ENCODE measurements around the gene STK40. TPM values are rescaled to one million over a fixed set of nuclear protein-coding genes. Genes with fewer than 3 reads are reported as not detected.
A peak's percentile ranks its signal among the peaks of the same experiment; 100 is the strongest.

Gene STK40
- polyA plus RNA-seq, 3 donors, result 40.2 to 65.9 (median 55.8) TPM

GRCh38 chr1:36397083-36397377, 11.3 kb upstream of the STK40 start:
- Histone ChIP-seq H3K4me1 (ENCODE audit: control insufficient read depth in 1 of 2, insufficient read depth in 2 of 2, low read length in 2 of 2) (peaks cover 33 to 42% of the 10 kb centered on the region in 2 donors), H3K9ac (ENCODE audit: insufficient read depth, low read length, poor library complexity, severe bottlenecking) (peak overlapping the region; percentile 89), H3K27me3 (ENCODE audit: control insufficient read depth in 2 of 2, insufficient read depth in 2 of 2, low read length in 2 of 2) (no peaks in the 10 kb centered on the region), H3K4me2 (replicated peaks; ENCODE audit: extremely low read depth, low read length, poor library complexity, severe bottlenecking) (peak overlapping the region; percentile 97), H2AFZ (ENCODE audit: insufficient read depth, low read depth, low read length, poor library complexity, severe bottlenecking) (peak overlapping the region; percentile 72), H3K9me3 (replicated peaks in 1 of 2; ENCODE audit: control insufficient read depth in 1 of 2, insufficient read depth in 1 of 2, low read length in 2 of 2) (no peaks in the 10 kb centered on the region), H3K79me2 (ENCODE audit: insufficient read depth, low read length) (peaks cover 55% of the 10 kb centered on the region), H3K4me3 (replicated peaks in 1 of 3; ENCODE audit: low read depth in 2 of 3, low read length in 3 of 3) (peak overlapping the region; percentile 84 to 87 (median 85)), H3K27ac (ENCODE audit: low read depth in 1 of 2, low read length in 2 of 2) (peak overlapping the region; percentile 81 to 94), H3K36me3 (replicated peaks in 1 of 2; ENCODE audit: control insufficient read depth in 1 of 2, insufficient read depth in 2 of 2, low read length in 2 of 2) (peaks cover 22 to 30% of the 10 kb centered on the region in 2 donors), H4K20me1 (ENCODE audit: insufficient read depth, low read length) (peaks cover 12% of the 10 kb centered on the region)
- Mint-ChIP-seq H3K4me3 (peak overlapping the region; percentile 96 to 98), H3K4me1 (peaks cover 36% of the 10 kb centered on the region), H3K27me3 (ENCODE audit: low read depth in 3 of 3) (peaks cover 0 to 6% (median 0%) of the 10 kb centered on the region in 3 donors), H3K36me3 (peaks cover 25 to 43% of the 10 kb centered on the region in 2 donors), H3K9me3 (peaks cover 0 to 8% (median 2%) of the 10 kb centered on the region in 7 donors), H3K27ac (peak overlapping the region; percentile 96 to 99 (median 98))
- intact Hi-C loops (cut with micrococcal nuclease), result loop anchor here in 1 of 2 donors (1.0 kb wide), 1 partner anchor 11 kb away; no protein-coding TSS in a partner anchor
- no peak for DNase-seq
- WGBS (ENCODE audit: insufficient coverage), result 12% methylated on average over 2 of the region's 5 CpGs
- no peak for TF ChIP-seq CTCF (IDR thresholded peaks at IDR 0.05)

DNA sequence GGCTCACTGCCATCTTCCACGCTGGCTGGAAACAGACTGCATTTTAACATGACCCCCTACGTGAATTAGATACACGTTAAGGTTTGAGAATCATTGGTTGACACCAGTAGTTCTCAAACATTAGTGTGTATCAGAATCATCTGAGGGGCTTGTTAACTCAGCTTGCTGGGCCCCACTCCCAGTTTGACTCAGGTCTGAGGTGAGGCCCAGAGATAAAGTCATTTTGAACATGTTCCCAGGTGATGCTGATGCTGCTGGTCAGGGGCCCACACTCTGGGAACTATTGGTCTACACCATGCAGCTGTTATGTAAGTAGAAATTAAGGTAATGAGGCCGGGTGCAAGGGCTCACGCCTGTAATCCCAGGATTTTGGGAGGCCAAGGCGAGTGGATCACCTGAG, 10.6 kb upstream of the STK40 start:
- Mint-ChIP-seq H3K9me3 (peaks cover 0 to 4% (median 2%) of the 10 kb centered on the region in 7 donors), H3K4me1 (peaks cover 34% of the 10 kb centered on the region), H3K27ac (peak overlapping the region in 2 of 7 donors; percentile 18 to 45), H3K27me3 (ENCODE audit: low read depth in 3 of 3) (peaks cover 0 to 5% (median 0%) of the 10 kb centered on the region in 3 donors), H3K36me3 (peaks cover 31 to 50% of the 10 kb centered on the region in 2 donors), H3K4me3 (peak overlapping the region; percentile 96 to 98)
- no peak for TF ChIP-seq CTCF (IDR thresholded peaks at IDR 0.05)
- Histone ChIP-seq H2AFZ (ENCODE audit: insufficient read depth, low read depth, low read length, poor library complexity, severe bottlenecking) (no peak overlapping the region), H3K4me2 (replicated peaks; ENCODE audit: extremely low read depth, low read length, poor library complexity, severe bottlenecking) (peak overlapping the region; percentile 97), H3K4me1 (ENCODE audit: control insufficient read depth in 1 of 2, insufficient read depth in 2 of 2, low read length in 2 of 2) (peaks cover 27 to 37% of the 10 kb centered on the region in 2 donors), H3K9ac (ENCODE audit: insufficient read depth, low read length, poor library complexity, severe bottlenecking) (no peak overlapping the region), H3K27ac (ENCODE audit: low read depth in 1 of 2, low read length in 2 of 2) (peak overlapping the region in 1 of 2 donors; percentile 94), H4K20me1 (ENCODE audit: insufficient read depth, low read length) (peaks cover 12% of the 10 kb centered on the region), H3K27me3 (ENCODE audit: control insufficient read depth in 2 of 2, insufficient read depth in 2 of 2, low read length in 2 of 2) (no peaks in the 10 kb centered on the region), H3K36me3 (replicated peaks in 1 of 2; ENCODE audit: control insufficient read depth in 1 of 2, insufficient read depth in 2 of 2, low read length in 2 of 2) (peaks cover 27 to 37% of the 10 kb centered on the region in 2 donors), H3K9me3 (replicated peaks in 1 of 2; ENCODE audit: control insufficient read depth in 1 of 2, insufficient read depth in 1 of 2, low read length in 2 of 2) (no peaks in the 10 kb centered on the region), H3K79me2 (ENCODE audit: insufficient read depth, low read length) (peaks cover 49% of the 10 kb centered on the region), H3K4me3 (replicated peaks in 1 of 3; ENCODE audit: low read depth in 2 of 3, low read length in 3 of 3) (peak overlapping the region in 1 of 3 experiments; percentile 87)
- no peak for DNase-seq
- intact Hi-C loops (cut with micrococcal nuclease), result no loop called here
- WGBS (ENCODE audit: insufficient coverage), result 88% methylated on average over 5 of the region's 6 CpGs

All from CD14-positive monocyte (primary cell).